ENCODE measurements around the gene P3H1. TPM values are rescaled to one million over a fixed set of nuclear protein-coding genes. Genes with fewer than 3 reads are reported as not detected.
A peak's percentile ranks its signal among the peaks of the same experiment; 100 is the strongest.
"Not testable (repeated sequence)": the region's sequence is repeated elsewhere in the genome, so short reads cannot be mapped to it uniquely, and the experiment has no call there.

The P3H1 gene, protein sequence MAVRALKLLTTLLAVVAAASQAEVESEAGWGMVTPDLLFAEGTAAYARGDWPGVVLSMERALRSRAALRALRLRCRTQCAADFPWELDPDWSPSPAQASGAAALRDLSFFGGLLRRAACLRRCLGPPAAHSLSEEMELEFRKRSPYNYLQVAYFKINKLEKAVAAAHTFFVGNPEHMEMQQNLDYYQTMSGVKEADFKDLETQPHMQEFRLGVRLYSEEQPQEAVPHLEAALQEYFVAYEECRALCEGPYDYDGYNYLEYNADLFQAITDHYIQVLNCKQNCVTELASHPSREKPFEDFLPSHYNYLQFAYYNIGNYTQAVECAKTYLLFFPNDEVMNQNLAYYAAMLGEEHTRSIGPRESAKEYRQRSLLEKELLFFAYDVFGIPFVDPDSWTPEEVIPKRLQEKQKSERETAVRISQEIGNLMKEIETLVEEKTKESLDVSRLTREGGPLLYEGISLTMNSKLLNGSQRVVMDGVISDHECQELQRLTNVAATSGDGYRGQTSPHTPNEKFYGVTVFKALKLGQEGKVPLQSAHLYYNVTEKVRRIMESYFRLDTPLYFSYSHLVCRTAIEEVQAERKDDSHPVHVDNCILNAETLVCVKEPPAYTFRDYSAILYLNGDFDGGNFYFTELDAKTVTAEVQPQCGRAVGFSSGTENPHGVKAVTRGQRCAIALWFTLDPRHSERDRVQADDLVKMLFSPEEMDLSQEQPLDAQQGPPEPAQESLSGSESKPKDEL
- total RNA-seq (2014; rRNA removed): 28.2 and 28.3 TPM in 2 replicates
- Bru-seq, nascent RNA: percentile 64 among the genes with signal in this experiment
- BruChase-seq, experiment 1, labeled RNA remaining after a 6-hour chase: percentile 75 among the genes with signal in this experiment
- BruChase-seq, experiment 2, labeled RNA remaining after a 2-hour chase: percentile 74 among the genes with signal in this experiment
- long read RNA-seq, transcript P3H1-207 (14 exons, 2,726 nt): minor isoform, 20 of 238 reads
- long read RNA-seq, transcript P3H1-202 (15 exons, 2,585 nt): major isoform, 126 of 238 reads
- long read RNA-seq, transcript P3H1-204 (15 exons, 2,705 nt): minor isoform, 19 of 238 reads
- long read RNA-seq, partial matches to known transcripts: 20 of 238 reads
- long read RNA-seq, other reads (novel, unspliced or antisense): 47 of 238 reads

DNA sequence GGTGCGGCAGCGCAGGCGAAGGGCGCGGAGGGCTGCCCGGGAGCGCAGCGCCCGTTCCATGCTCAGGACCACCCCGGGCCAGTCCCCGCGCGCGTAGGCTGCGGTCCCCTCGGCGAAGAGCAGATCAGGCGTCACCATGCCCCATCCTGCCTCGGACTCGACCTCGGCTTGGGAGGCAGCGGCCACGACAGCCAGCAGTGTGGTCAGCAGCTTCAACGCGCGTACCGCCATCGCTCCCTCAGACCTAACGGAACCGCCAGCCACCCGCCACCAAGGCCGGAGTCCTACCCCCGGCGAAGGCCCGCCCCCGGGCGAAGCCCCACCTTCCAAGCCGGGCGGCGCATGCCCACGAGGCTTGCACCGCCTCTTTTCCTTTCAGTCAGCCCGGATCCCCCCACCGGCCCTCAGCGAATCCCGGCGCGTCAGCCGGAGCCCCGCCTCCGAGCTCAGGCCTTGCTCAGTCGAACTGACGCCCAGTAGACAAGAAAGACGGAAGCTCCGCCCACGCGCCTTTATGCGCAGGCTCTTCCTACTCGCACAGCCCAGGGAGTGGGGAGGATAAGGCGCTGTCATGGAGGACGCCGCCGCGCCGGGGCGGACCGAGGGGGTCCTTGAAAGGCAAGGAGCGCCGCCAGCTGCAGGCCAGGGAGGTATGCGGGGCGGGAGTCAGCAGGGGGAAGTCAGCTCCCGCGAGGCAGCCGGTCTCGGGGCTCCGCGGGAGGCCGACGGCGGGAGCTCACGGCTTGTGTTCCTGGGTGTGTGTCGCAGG lies at the start of gene P3H1, which contains the start of gene C1orf50:
Gene P3H1, minus strand, starts transcription at position 288 of the 769 bp plus-strand sequence. Its CDS starts 57 bp downstream, at position 231.
Gene C1orf50, plus strand, starts transcription at position 509 of the 769 bp plus-strand sequence. Its CDS starts 63 bp downstream, at position 572.
- Histone ChIP-seq H3K9ac (ENCODE audit: low read length) (peak within 1 kb of the TSS; percentile 93), H3K4me3 (ENCODE audit: low read length) (peak within 1 kb of the TSS; percentile 89), H3K4me1 (ENCODE audit: insufficient read depth, low read length) (peaks cover 22% of the 10 kb centered on the region), H3K9me2 (replicated peaks; ENCODE audit: low read length) (no peaks in the 10 kb centered on the region), H3K27ac (ENCODE audit: low read length) (no peak within 1 kb of the TSS), H3K27me3 (ENCODE audit: low read length) (no peaks in the 10 kb centered on the region), H3K9me3 (ENCODE audit: low read length) (no peaks in the 10 kb centered on the region), H3K79me2 (ENCODE audit: low read length) (peaks cover 71% of the 10 kb centered on the region), H4K20me1 (ENCODE audit: low read length) (peaks cover 6% of the 10 kb centered on the region; the same call in 1 of the 2 replicates), H3K4me2 (ENCODE audit: low read length) (peak within 1 kb of the TSS; percentile 93), H3K36me3 (ENCODE audit: low read depth, low read length) (0 out of 2 replicates have a peak, but pooled peaks cover 3% of the 10 kb centered on the region), H3F3A (ENCODE audit: low read length, unreplicated experiment) (no peaks in the 10 kb centered on the region), H2AFZ (ENCODE audit: low read length) (peak within 1 kb of the TSS; percentile 96)
- ChIA-PET CTCF (interaction anchor here (0.6 to 2.0 kb wide), 2 partner anchors 307 to 1311 kb away, joined by 7 to 8 read pairs; no protein-coding TSS in a partner anchor), POLR2A (ENCODE audit: unreplicated experiment) (interaction anchor here (0.5 to 0.7 kb wide), 8 partner anchors 13 to 1252 kb away, joined by 3 to 5 read pairs (median 4); no protein-coding TSS in a partner anchor)
- peak; percentile 93 for ATAC-seq
- BruUV-seq (replicated peaks): no TSS peak
- TF ChIP-seq, protein P1, sequence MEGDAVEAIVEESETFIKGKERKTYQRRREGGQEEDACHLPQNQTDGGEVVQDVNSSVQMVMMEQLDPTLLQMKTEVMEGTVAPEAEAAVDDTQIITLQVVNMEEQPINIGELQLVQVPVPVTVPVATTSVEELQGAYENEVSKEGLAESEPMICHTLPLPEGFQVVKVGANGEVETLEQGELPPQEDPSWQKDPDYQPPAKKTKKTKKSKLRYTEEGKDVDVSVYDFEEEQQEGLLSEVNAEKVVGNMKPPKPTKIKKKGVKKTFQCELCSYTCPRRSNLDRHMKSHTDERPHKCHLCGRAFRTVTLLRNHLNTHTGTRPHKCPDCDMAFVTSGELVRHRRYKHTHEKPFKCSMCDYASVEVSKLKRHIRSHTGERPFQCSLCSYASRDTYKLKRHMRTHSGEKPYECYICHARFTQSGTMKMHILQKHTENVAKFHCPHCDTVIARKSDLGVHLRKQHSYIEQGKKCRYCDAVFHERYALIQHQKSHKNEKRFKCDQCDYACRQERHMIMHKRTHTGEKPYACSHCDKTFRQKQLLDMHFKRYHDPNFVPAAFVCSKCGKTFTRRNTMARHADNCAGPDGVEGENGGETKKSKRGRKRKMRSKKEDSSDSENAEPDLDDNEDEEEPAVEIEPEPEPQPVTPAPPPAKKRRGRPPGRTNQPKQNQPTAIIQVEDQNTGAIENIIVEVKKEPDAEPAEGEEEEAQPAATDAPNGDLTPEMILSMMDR (conservative IDR thresholded peaks at IDR 0.05; ENCODE audit: low read depth, low read length): no peak
- TF ChIP-seq EZH2 (IDR thresholded peaks at IDR 0.05; ENCODE audit: low read length, unreplicated experiment) (no peak), EZH2phosphoT487 (IDR thresholded peaks at IDR 0.05; ENCODE audit: borderline replicate concordance, low read length) (no peak)
- intact Hi-C loops (cut with micrococcal nuclease): loop anchor here (1.0 to 10.0 kb wide), 4 partner anchors 50 to 432 kb away; partner anchors contain the start of genes ERMAP, FOXJ3 and SVBP
- peak; percentile 99 for DNase-seq

DNA sequence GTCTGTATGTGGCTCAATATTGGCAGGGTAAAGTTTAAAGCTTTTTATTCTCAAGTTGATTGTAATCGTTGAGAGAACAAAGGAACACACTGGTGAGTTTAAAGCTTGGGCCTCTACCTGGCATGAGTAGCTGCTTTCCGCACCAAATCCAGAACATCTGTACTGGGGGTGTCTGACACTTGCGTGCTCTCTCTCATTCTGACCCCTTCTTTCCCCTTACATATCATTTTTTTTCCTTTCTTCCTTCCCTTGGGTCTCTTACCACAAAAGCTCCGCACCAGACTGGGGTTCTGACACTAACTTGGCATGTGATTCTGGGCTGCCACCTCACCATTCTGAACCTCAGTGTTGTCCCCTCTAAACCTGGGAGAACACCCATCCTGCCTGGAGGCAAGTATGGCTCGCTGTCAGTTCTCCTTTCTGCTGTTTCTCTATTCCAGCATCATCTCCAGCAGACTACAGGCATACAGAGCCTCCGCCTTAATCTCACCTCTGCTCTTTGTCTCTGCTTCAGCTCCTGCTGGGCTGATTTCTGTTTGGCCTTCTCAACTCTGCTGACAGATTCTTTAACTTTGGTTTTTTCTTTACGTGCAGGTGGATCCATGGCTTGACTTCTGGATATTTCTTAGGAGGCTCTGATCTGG lies 49.2 kb upstream of the P3H1 start:
- Histone ChIP-seq H3K9ac (ENCODE audit: low read length) (peak overlapping the region; percentile 98), H3K4me1 (ENCODE audit: insufficient read depth, low read length) (peaks cover 14% of the 10 kb centered on the region), H3F3A (ENCODE audit: low read length, unreplicated experiment) (no peaks in the 10 kb centered on the region), H3K9me2 (replicated peaks; ENCODE audit: low read length) (no peaks in the 10 kb centered on the region), H3K36me3 (ENCODE audit: low read depth, low read length) (no peaks in the 10 kb centered on the region; the same call in 1 of the 2 replicates), H3K27me3 (ENCODE audit: low read length) (no peaks in the 10 kb centered on the region), H3K4me2 (ENCODE audit: low read length) (peak overlapping the region; percentile 89), H4K20me1 (ENCODE audit: low read length) (no peaks in the 10 kb centered on the region), H3K9me3 (ENCODE audit: low read length) (no peaks in the 10 kb centered on the region), H2AFZ (ENCODE audit: low read length) (peak overlapping the region; percentile 92), H3K4me3 (ENCODE audit: low read length) (peak overlapping the region; percentile 86), H3K27ac (ENCODE audit: low read length) (no peak overlapping the region), H3K79me2 (ENCODE audit: low read length) (0 out of 2 replicates have a peak, but pooled peaks cover 3% of the 10 kb centered on the region)
- POLR2A ChIA-PET (ENCODE audit: unreplicated experiment): interaction anchor here (0.6 kb wide), 1 partner anchor 39 kb away, joined by 4 read pairs; no protein-coding TSS in a partner anchor
- intact Hi-C loops (cut with micrococcal nuclease): loop anchor here (5.0 kb wide), 1 partner anchor 49 kb away; the partner anchor contains the start of genes C1orf50 and P3H1
- TF ChIP-seq, protein P1 (conservative IDR thresholded peaks at IDR 0.05; ENCODE audit: low read depth, low read length): no peak
- no peak for TF ChIP-seq EZH2phosphoT487 (IDR thresholded peaks at IDR 0.05; ENCODE audit: borderline replicate concordance, low read length)
- no peak for TF ChIP-seq EZH2 (IDR thresholded peaks at IDR 0.05; ENCODE audit: low read length, unreplicated experiment)
- ATAC-seq (peak; percentile 8), DNase-seq (peak; percentile 14)
- CTCF ChIA-PET: no interaction called here
- TSS peak; percentile 68 for BruUV-seq (replicated peaks)

DNA sequence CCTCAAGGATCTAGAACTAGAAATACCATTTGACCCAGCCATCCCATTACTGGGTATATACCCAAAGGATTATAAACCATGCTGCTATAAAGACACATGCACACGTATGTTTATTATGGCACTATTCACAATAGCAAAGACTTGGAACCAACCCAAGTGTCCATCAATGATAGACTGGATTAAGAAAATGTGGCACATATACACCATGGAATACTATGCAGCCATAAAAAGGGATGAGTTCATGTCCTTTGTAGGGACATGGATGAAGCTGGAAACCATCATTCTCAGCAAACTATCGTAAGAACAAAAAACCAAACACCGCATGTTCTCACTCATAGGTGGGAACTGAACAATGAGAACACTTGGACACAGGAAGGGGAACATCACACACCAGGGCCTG lies 48.0 kb upstream of the P3H1 start:
- H3K9ac ChIP-seq (ENCODE audit: low read length); H4K20me1 ChIP-seq (ENCODE audit: low read length); POLR2A ChIA-PET (ENCODE audit: unreplicated experiment); H3K9me2 ChIP-seq (replicated peaks; ENCODE audit: low read length); ATAC-seq; H3K36me3 ChIP-seq (ENCODE audit: low read depth, low read length); BruUV-seq (replicated peaks); H3K79me2 ChIP-seq (ENCODE audit: low read length); H3K27ac ChIP-seq (ENCODE audit: low read length); H3K27me3 ChIP-seq (ENCODE audit: low read length); H3K4me3 ChIP-seq (ENCODE audit: low read length); H2AFZ ChIP-seq (ENCODE audit: low read length); H3K9me3 ChIP-seq (ENCODE audit: low read length); H3F3A ChIP-seq (ENCODE audit: low read length, unreplicated experiment); H3K4me2 ChIP-seq (ENCODE audit: low read length); CTCF ChIA-PET; DNase-seq: not testable (repeated sequence)
- intact Hi-C loops (cut with micrococcal nuclease): loop anchor here (5.0 kb wide), 1 partner anchor 48 kb away; the partner anchor contains the start of genes C1orf50 and P3H1
- H3K4me1 ChIP-seq (ENCODE audit: insufficient read depth, low read length): peaks cover 14% of the 10 kb centered on the region
